H1 (cell line): ENCODE results near the gene NECTIN1. TPM values are rescaled to one million over a fixed set of nuclear protein-coding genes. Genes with fewer than 3 reads are reported as not detected.

ENCODE experiments used
- KDM1A ChIP-seq: fragments of 200-600, 300-600 bp; sonication (generic); IDR thresholded peaks from 2 replicates; pipeline ENCODE4 v1.7.1; 2016; ENCODE audit warnings: mild to moderate bottlenecking, low read length, borderline replicate concordance
- RNF2 ChIP-seq: fragments of 200-900, 300-1000 bp; sonication (generic); IDR thresholded peaks from 2 replicates; pipeline ENCODE4 v1.7.1; 2016; ENCODE audit warnings: borderline replicate concordance, low read depth, mild to moderate bottlenecking, antibody characterized with exemption, low read length; ENCODE audit not compliant: poor library complexity, severe bottlenecking; ENCODE audit errors: missing control alignments
- SP2 ChIP-seq: IDR thresholded peaks from 2 replicates; pipeline ENCODE4 v1.6.1; 2012; ENCODE audit warnings: mild to moderate bottlenecking, low read length, inconsistent platforms
- YY1 ChIP-seq: IDR thresholded peaks from 2 replicates; pipeline ENCODE4 v1.6.1; 2011; ENCODE audit warnings: low read depth, mild to moderate bottlenecking, low read length
- polyA plus RNA-seq, 7 experiments: library from polyadenylated mRNA; depleted of rRNA in 3 of 7; stranded (reverse) in 5 of 7; unstranded in 2 of 7; fragments of >200 nt in 5 of 7; fragments of 200-250 nt in 2 of 7; gene quantifications; 1 replicate in 5 of 7; 2 replicates in 1 of 7; 4 replicates in 1 of 7; pipeline versions ENCODE4 v1.2.1 to v1.2.3, GENCODE V29; 2011 to 2013; ENCODE audit warnings: missing spikeins in 2 of 7, mixed read lengths in 2 of 7
- total RNA-seq: library from RNA; stranded (reverse); fragmentation: NEBNext Ultra II Directional; extraction: Animal tissue kit (Norgen Biotek cat#: 25700); gene quantifications from 2 replicates; pipeline ENCODE4 v1.2.1, GENCODE V29; 2021

Gene NECTIN1
- total and polyA plus RNA-seq, 2 of the 8 experiments (the other 6 are each of a cell fraction or from before 2014, with no cell fraction given): 43.2 to 97.7 TPM

GRCh38 chr11:119750056-119750455 is 21.1 kb upstream of the NECTIN1 start (continued):
- TF ChIP-seq YY1 (no peak), SP2 (no peak), KDM1A (no peak), RNF2 (no peak)
- TF ChIP-seq, all 59 proteins: peak for 0
